SJCRH30 (cell line): Measurements from ENCODE around the gene CCR5. TPM values are rescaled to one million over a fixed set of nuclear protein-coding genes. Genes with fewer than 3 reads are reported as not detected.
"Not testable (repeated sequence)": the region's sequence is repeated elsewhere in the genome, so short reads cannot be mapped to it uniquely, and the experiment has no call there.

Source experiments
- DNase-seq, 2 experiments: peaks; one replicate each; pipeline ENCODE4 v3.0.0-alpha.2; 2015 to 2020
- H3K27ac ChIP-seq: fragments of 250-450 bp; sonication (Bioruptor Pico); 2 replicates; pipeline ENCODE4 v1.5.1; 2020; ENCODE audit warnings: mild to moderate bottlenecking, moderate library complexity
- H3K27me3 ChIP-seq: fragments of 250-450 bp; sonication (Bioruptor Pico); 2 replicates; pipeline ENCODE4 v1.5.1; 2020; ENCODE audit warnings: mild to moderate bottlenecking, moderate library complexity
- H3K36me3 ChIP-seq: fragments of 250-450 bp; sonication (Bioruptor Pico); 2 replicates; pipeline ENCODE4 v1.5.1; 2020; ENCODE audit warnings: mild to moderate bottlenecking, moderate library complexity
- H3K4me1 ChIP-seq: fragments of 250-450 bp; sonication (Bioruptor Pico); 2 replicates; pipeline ENCODE4 v1.5.1; 2020; ENCODE audit warnings: mild to moderate bottlenecking, moderate library complexity
- H3K4me3 ChIP-seq: fragments of 250-450 bp; sonication (Bioruptor Pico); 2 replicates; pipeline ENCODE4 v1.5.1; 2020; ENCODE audit warnings: mild to moderate bottlenecking, moderate library complexity
- H3K9me3 ChIP-seq: fragments of 250-450 bp; sonication (Bioruptor Pico); replicated peaks from 2 replicates; pipeline ENCODE4 v1.5.1; 2020; ENCODE audit warnings: mild to moderate bottlenecking, moderate library complexity
- total RNA-seq: library from RNA; depleted of rRNA; stranded (reverse); fragments of >200 nt; shearing (Covaris generic); gene quantifications from 2 replicates; pipeline ENCODE4 v1.2.3, GENCODE V29; 2014; rRNA removed

Gene CCR5
- not detected in 2 replicates for total RNA-seq

DNA sequence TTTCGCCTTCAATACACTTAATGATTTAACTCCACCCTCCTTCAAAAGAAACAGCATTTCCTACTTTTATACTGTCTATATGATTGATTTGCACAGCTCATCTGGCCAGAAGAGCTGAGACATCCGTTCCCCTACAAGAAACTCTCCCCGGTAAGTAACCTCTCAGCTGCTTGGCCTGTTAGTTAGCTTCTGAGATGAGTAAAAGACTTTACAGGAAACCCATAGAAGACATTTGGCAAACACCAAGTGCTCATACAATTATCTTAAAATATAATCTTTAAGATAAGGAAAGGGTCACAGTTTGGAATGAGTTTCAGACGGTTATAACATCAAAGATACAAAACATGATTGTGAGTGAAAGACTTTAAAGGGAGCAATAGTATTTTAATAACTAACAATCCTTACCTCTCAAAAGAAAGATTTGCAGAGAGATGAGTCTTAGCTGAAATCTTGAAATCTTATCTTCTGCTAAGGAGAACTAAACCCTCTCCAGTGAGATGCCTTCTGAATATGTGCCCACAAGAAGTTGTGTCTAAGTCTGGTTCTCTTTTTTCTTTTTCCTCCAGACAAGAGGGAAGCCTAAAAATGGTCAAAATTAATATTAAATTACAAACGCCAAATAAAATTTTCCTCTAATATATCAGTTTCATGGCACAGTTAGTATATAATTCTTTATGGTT is at the start of gene CCR5:
CCR5 (plus strand) TSS at position 108 of the 680 bp plus-strand sequence. CDS start 1,957 bp downstream, outside the sequence.
- Histone ChIP-seq H3K4me3 (no peak within 1 kb of the TSS), H3K36me3 (no peaks in the 10 kb centered on the region), H3K27me3 (no peaks in the 10 kb centered on the region; the same call in 1 of the 2 replicates), H3K9me3 (no peaks in the 10 kb centered on the region), H3K27ac (no peak within 1 kb of the TSS), H3K4me1 (no peaks in the 10 kb centered on the region)
- DNase-seq, result no peak

DNA sequence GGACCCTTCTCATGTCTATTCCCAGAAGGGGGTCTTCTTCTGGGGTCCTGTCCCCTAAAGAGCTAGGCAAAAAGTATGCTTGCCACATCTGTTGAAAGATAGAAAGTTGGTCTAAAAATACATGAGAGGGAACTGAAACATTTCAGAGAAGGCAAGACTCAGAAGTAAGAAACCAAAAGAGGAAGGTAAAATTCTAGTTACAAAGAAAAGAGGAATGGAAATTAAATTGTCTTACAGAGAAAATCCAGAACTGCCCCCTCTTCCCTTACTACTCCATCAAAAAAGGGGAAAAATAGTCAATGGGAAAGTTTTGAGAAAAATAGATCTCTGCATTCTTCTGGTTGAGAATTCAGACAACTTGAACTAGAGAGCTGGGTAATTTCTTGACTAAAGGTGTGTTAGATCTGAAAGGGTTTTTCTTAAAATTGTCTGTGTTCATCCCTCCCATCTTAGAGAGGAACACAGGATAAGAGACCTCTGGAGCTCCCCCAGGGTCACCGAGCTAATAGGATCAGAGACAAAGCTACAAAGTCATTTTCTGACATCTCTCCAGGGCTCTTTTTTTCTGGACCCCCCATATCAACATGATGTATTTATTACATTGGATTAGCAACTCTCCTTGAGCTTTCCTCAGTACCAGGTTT is 49.2 kb upstream of the CCR5 start:
- H3K27ac ChIP-seq, result no peak overlapping the region
- no peaks in the 10 kb centered on the region for H3K27me3 ChIP-seq
- no peaks in the 10 kb centered on the region for H3K4me1 ChIP-seq
- DNase-seq, result no peak
- H3K36me3 ChIP-seq, result no peaks in the 10 kb centered on the region
- no peak overlapping the region for H3K4me3 ChIP-seq
- H3K9me3 ChIP-seq, result no peaks in the 10 kb centered on the region

DNA sequence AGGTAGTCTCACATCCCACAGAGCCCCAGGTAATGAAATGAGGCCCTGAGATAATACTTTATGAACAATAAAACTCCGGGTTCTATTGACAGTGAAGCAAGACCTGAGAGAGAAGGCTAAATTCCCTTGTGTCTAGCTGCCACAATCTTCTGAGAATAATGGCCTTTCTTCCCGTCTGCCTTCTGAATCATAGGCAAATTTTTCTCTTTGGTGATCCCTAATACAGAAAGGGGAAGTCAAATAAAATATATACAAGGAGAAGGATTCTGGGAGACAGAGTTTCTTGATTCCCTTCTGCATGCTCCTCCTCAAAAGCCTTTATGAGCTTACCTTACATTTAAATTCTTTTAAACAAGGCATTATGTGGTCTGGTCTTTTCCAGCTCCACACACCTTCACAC is 46.7 kb upstream of the CCR5 start:
- no peaks in the 10 kb centered on the region for H3K9me3 ChIP-seq
- DNase-seq, result no peak
- H3K27ac ChIP-seq, result no peak overlapping the region
- H3K4me3 ChIP-seq, result no peak overlapping the region
- no peaks in the 10 kb centered on the region for H3K4me1 ChIP-seq
- H3K36me3 ChIP-seq, result no peaks in the 10 kb centered on the region
- H3K27me3 ChIP-seq, result no peaks in the 10 kb centered on the region

DNA sequence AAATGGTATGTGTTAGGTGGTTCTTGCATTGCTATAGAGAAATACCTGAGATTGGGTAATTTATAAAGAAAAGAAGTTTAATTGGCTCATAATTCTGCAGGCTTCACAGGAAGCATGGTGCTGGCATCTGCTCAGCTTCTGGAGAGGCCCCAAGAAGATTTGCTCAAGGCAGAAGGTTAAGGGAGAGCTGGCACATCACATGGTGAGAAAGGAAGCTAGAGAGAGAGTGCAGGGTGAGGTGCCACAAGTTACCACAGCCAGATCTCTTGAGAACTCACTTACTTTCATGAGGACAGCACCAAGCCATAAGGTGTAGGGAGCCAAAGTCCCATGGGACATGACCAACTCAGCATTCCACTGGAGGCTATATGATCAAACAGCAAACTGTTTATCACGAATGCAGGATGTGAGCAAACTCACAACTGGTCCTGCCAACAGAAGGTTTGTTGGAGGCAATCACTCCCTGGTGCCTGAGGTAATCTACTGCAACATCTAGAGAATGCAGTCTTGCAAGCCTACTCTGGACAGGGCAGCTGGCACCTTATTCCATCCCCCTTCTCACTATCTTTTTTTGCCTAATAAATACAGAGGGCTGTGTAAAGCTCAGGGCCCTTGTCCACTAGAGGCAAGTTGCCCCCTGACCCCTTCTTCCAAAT is 45.0 kb upstream of the CCR5 start:
- no peak for DNase-seq
- Histone ChIP-seq H3K4me1 (no peaks in the 10 kb centered on the region), H3K9me3 (no peaks in the 10 kb centered on the region), H3K4me3 (no peak overlapping the region), H3K27ac (no peak overlapping the region), H3K27me3 (no peaks in the 10 kb centered on the region), H3K36me3 (no peaks in the 10 kb centered on the region)

DNA sequence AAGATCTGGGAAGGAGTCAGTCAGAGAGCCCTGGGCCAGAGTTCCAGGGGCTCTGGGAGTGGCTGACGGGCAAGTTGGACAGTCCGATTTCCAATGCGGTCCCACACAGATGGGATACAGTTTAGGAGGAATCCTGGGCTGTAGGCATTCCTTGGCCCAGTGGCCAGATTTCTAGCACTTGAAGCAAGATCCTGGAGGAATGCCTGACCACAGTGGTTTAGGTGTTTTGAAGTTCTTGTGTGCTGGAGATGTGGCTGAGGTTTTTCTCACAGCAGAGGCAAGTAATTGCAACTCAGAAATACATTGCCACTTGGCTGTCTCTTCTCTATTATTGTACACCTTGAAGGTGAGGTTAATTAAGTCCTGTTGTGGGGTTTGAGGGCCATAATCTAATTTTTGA is 40.1 kb upstream of the CCR5 start:
- H3K36me3 ChIP-seq, H3K27ac ChIP-seq, DNase-seq, H3K4me1 ChIP-seq, H3K9me3 ChIP-seq, H3K27me3 ChIP-seq, H3K4me3 ChIP-seq: not testable (repeated sequence)

DNA sequence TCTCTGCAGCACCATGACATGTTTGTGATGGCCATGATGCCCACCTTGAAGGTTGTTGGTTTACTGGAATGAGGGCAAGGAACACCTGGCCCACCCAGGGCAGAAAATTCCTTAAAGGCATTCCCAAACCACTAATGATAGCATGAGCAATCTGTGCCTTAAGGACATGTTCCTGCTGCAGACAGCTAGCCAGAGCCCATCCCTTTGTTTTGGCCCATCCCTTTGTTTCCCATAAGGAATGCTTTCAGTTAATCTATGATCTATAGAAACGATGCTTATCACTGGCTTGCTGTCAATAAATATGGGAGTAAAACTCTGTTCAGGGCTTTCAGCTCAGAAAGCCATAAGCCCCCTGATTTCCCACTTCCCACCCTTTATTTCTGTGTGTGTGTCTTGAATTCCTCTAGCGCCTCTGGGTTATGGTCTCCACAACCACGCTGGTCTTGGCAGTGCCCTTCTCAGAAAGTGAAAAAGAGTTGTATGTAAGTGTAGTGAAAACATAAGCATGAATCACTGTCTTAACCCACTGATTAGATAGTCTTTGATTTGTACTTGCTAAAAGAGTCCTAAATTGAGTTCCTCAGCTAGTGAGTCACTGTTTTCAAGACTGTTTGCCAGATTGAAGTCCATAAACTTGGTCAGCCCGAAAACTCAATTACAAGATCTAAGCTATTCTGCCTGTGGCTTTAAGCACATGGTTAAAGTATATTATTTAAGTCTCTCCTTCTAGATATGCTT is 35.8 kb upstream of the CCR5 start:
- Histone ChIP-seq H3K4me1 (no peaks in the 10 kb centered on the region), H3K27me3 (no peaks in the 10 kb centered on the region), H3K9me3 (no peaks in the 10 kb centered on the region), H3K36me3 (no peaks in the 10 kb centered on the region), H3K4me3 (no peak overlapping the region), H3K27ac (no peak overlapping the region)
- no peak for DNase-seq

DNA sequence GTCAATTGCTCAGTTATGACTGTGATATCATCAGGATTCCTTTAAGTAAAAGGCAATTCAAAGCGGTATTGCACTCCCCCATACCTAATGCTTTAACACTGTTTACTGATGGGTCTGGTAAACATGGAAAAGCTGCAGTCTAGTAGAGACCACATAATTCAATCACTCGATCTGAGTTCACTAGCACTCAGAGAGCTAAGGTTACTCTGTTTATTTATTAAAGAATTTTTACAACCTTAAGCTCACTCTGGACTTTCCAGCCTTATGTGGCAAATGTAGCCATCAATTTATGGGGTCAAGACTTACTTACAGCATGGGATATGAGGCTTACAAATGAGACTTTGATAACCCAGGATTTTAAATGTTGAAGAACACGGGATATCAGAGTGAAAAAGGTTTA is 35.2 kb upstream of the CCR5 start:
- H3K36me3 ChIP-seq, result no peaks in the 10 kb centered on the region
- DNase-seq, result no peak
- no peak overlapping the region for H3K27ac ChIP-seq
- no peaks in the 10 kb centered on the region for H3K4me1 ChIP-seq
- H3K27me3 ChIP-seq, result no peaks in the 10 kb centered on the region
- H3K9me3 ChIP-seq, result no peaks in the 10 kb centered on the region
- H3K4me3 ChIP-seq, result no peak overlapping the region

DNA sequence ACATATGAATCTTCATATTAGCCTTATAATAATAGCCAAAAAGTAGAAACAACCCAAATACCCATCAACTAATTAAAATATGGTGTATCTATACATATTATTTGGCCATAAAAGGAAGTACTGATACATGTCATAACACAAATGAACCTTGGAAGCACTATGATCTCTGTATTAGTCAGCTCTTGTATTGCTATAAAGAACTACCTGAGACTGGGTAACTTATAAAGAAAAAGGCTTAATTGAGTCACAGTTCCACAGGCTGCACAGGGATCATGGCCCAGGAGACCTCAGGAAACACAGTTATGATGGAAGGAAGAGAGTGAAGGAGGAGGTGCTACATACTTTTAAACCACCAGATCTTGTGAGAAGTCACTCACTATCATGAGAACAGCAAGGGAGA is 32.8 kb upstream of the CCR5 start:
- H3K4me1 ChIP-seq, result no peaks in the 10 kb centered on the region
- no peak for DNase-seq

DNA sequence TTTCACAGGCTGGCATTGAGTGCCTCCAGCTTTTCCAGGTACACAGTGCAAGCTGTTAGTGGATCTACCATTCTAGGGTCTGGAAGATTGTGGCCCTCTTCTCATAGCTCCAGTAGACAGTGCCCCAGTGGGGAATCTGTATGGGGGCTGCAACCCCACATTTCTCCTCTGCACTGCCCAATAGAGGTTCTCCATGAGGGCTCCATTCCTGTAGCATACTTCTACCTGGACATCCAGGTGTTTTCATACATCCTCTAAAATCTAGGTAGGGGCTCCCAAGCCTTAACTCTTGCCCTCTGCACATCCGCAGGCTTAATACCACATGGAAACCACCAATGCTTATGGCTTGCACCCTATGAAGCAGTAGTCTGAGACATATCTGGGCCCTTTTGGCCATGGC is 31.9 kb upstream of the CCR5 start:
- no peaks in the 10 kb centered on the region for H3K27me3 ChIP-seq
- no peaks in the 10 kb centered on the region for H3K9me3 ChIP-seq
- H3K4me1 ChIP-seq, result no peaks in the 10 kb centered on the region
- no peaks in the 10 kb centered on the region for H3K36me3 ChIP-seq
- no peak overlapping the region for H3K27ac ChIP-seq
- no peak overlapping the region for H3K4me3 ChIP-seq
- no peak for DNase-seq

More for the DNA sequence above, 32.8 kb upstream of the CCR5 start:
- Histone ChIP-seq H3K36me3 (no peaks in the 10 kb centered on the region), H3K27me3 (no peaks in the 10 kb centered on the region), H3K27ac (no peak overlapping the region), H3K9me3 (no peaks in the 10 kb centered on the region), H3K4me3 (no peak overlapping the region)

DNA sequence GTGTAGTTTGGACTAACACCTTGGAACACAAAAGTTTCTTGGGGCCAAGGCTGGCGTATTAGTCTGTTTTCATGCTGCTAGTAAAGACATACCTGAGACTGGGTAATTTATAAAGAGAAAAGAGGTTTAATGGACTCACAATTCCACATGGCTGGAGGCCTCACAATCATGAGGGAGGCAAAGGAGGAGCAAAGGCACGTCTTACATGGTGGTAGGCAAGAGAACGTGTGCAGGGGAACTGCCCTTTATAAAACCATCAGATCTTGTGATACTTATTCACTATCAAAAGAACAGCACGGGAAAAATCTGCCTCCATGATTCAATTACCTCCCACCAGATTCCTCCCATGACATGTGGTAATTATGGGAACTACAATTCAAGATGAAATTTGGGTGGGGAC is 26.3 kb upstream of the CCR5 start:
- no peak for DNase-seq
- H3K27me3 ChIP-seq, result no peaks in the 10 kb centered on the region
- H3K4me1 ChIP-seq, result no peaks in the 10 kb centered on the region
- no peaks in the 10 kb centered on the region for H3K9me3 ChIP-seq
- H3K4me3 ChIP-seq, result no peak overlapping the region
- no peaks in the 10 kb centered on the region for H3K36me3 ChIP-seq
- no peak overlapping the region for H3K27ac ChIP-seq

DNA sequence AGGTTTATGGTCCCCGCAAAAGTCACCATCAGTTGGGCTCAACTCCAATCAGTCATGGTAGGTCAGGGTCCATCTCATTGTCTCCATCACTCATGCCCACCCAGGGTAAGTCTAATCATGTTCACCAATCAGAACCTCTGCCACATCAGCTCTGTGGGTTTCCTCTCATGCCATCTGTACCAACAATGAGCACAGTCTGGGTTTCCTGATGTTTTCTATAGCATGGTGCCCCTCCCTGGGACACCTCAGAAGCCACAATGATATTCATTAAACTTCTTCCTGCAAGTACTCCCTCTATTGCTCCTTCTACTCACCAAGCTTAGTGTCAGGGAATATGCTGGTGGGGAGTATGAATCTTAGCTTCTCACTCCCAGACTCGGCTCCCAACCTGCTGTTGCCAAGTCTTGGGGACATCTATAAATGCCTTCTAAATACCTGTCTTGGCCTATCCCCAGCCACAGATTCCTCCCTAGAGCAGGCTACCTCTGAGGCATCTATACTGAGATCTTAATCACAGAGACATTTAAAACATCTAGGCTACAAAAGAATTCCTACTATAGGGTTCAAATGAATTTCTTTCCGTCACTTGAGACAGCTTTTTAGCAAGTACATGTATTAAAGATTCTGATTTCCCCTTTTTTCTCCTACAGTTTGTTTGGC is 21.8 kb upstream of the CCR5 start:
- Histone ChIP-seq H3K36me3 (no peaks in the 10 kb centered on the region), H3K27me3 (no peaks in the 10 kb centered on the region), H3K9me3 (no peaks in the 10 kb centered on the region), H3K27ac (no peak overlapping the region), H3K4me1 (no peaks in the 10 kb centered on the region), H3K4me3 (no peak overlapping the region)
- DNase-seq, result no peak

DNA sequence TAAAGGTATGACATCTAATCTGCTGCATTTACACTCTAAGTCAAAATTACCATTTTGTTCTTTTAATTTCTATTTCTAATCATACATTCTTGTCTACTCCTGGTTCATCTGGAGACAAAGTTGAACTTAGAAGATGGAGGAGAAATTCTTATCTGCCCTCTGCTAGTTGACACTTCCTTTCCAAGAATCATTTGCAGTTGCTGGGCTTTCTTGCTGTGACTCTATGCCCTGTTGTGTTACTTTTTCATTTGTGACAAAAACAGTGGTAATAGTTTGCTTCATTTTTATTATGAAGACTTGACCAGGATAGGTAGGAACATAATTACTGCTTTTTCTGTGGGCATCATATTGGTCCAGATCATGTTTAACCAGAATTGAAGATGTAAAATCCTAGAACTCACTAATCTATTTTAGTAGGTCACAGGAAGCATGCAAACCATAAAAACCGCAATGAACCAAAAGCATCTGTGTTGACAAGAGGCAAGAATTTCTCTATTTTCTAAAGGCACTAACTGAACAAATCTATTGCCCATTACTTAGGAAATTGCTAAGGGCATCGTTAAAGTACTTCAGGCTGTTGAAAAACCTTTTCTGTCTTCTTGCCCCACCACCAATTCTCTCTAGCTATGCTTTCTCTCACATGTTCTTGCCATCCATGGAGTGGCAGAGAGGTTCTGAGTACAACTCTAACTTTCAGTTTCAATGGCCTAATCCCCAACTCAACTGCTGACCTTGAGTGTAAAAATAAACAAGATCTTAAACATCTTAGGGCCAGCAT is 21.1 kb upstream of the CCR5 start:
- Histone ChIP-seq H3K9me3 (no peaks in the 10 kb centered on the region), H3K4me3 (no peak overlapping the region), H3K36me3 (no peaks in the 10 kb centered on the region), H3K27ac (no peak overlapping the region), H3K27me3 (no peaks in the 10 kb centered on the region), H3K4me1 (no peaks in the 10 kb centered on the region)
- no peak for DNase-seq

DNA sequence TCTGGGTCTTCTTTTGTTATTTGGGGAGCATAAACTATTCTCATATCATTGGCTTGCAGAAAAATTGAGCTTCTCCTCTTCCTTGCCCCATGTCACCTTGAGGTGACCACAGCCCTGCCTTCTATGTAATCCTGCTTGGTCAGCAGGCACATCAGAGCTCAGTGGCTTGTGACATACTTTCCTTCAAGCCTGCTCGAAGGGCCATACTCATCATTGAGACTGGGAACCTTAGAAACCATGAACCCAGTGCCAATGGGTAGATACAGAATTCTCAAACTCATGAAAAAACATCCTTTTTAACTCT is 20.5 kb upstream of the CCR5 start:
- Histone ChIP-seq H3K4me3 (no peak overlapping the region), H3K27me3 (no peaks in the 10 kb centered on the region), H3K36me3 (no peaks in the 10 kb centered on the region), H3K9me3 (no peaks in the 10 kb centered on the region), H3K27ac (no peak overlapping the region), H3K4me1 (no peaks in the 10 kb centered on the region)
- DNase-seq, result no peak

DNA sequence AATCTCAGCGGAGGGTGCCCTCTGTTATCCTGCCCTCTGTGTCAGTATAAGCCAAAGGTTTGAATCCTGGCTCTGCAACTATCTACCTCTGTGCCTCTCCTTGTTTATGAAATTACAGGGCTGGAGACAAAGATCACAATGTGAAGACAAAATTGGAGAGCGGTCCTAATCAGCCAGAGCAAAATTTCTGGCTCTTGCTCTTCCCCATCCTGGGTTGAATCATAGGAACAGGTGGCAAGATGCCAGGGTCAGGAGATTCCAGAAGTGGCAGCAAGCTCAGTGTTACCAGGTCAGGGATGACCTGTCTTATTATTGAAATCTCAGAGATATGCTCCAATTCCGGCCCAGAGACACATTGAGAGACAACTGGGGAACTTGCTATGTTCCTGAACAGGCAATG is 19.1 kb upstream of the CCR5 start:
- no peak for DNase-seq
- no peaks in the 10 kb centered on the region for H3K9me3 ChIP-seq
- no peaks in the 10 kb centered on the region for H3K4me1 ChIP-seq
- H3K27ac ChIP-seq, result no peak overlapping the region
- H3K27me3 ChIP-seq, result no peaks in the 10 kb centered on the region
- no peaks in the 10 kb centered on the region for H3K36me3 ChIP-seq
- H3K4me3 ChIP-seq, result no peak overlapping the region
